Loucy (cell line): ENCODE measurements around the gene PTCH2.

ENCODE experiments used
- H2AFZ ChIP-seq: fragments of 200-600 bp; sonication (generic); 2 replicates; pipeline ENCODE4 v1.6.0; 2016; ENCODE audit warnings: antibody characterized with exemption, mild to moderate bottlenecking, low read length, moderate library complexity
- H3F3A ChIP-seq: fragments of 200-600 bp; 2 replicates; pipeline ENCODE4 v1.6.0; 2016; ENCODE audit warnings: antibody characterized with exemption, low read depth, mild to moderate bottlenecking
- H3K27me3 ChIP-seq: fragments of 200-600 bp; sonication (generic); 2 replicates; pipeline ENCODE4 v1.6.1; 2014; ENCODE audit warnings: low read length, mild to moderate bottlenecking; ENCODE audit not compliant: insufficient read depth, poor library complexity, severe bottlenecking
- H3K36me3 ChIP-seq: fragments of 200-600 bp; sonication (generic); 2 replicates; pipeline ENCODE4 v1.6.1; 2016; ENCODE audit warnings: low read length; ENCODE audit not compliant: insufficient read depth
- H3K4me1 ChIP-seq: fragments of 200-600 bp; sonication (generic); 2 replicates; pipeline ENCODE4 v1.5.1; 2014; ENCODE audit warnings: low read length, mild to moderate bottlenecking; ENCODE audit not compliant: insufficient read depth, poor library complexity, severe bottlenecking
- H3K4me2 ChIP-seq: fragments of 200-600 bp; sonication (generic); 2 replicates; pipeline ENCODE4 v1.6.0; 2014; ENCODE audit warnings: antibody characterized with exemption, low read length, low read depth, mild to moderate bottlenecking; ENCODE audit not compliant: poor library complexity, severe bottlenecking
- H3K4me3 ChIP-seq: fragments of 200-600 bp; sonication (generic); 2 replicates; pipeline ENCODE4 v1.5.1; 2014; ENCODE audit warnings: low read length, mild to moderate bottlenecking, mixed read lengths; ENCODE audit not compliant: poor library complexity, severe bottlenecking
- H3K79me2 ChIP-seq: fragments of 200-600 bp; sonication (generic); 2 replicates; pipeline ENCODE4 v1.6.1; 2014; ENCODE audit warnings: low read length; ENCODE audit not compliant: insufficient read depth
- H3K9ac ChIP-seq: fragments of 200-600 bp; sonication (generic); 2 replicates; pipeline ENCODE4 v1.6.0; 2014; ENCODE audit warnings: mild to moderate bottlenecking, low read depth, low read length, moderate library complexity; ENCODE audit not compliant: poor library complexity, severe bottlenecking
- H3K9me2 ChIP-seq: fragments of 200-600 bp; sonication (generic); replicated peaks from 2 replicates; pipeline ENCODE4 v1.6.1; 2016; ENCODE audit warnings: low read depth, low read length, mixed read lengths
- H3K9me3 ChIP-seq: fragments of 200-600 bp; sonication (generic); 2 replicates; pipeline ENCODE4 v1.6.1; 2014; ENCODE audit warnings: mild to moderate bottlenecking, antibody characterized with exemption, low read length, low read depth; ENCODE audit not compliant: insufficient read depth
- H4K20me1 ChIP-seq: fragments of 200-600 bp; sonication (generic); 2 replicates; pipeline ENCODE4 v1.6.0; 2014; ENCODE audit warnings: antibody characterized with exemption, low read length, mild to moderate bottlenecking; ENCODE audit not compliant: insufficient read depth, poor library complexity, severe bottlenecking
- CTCF ChIP-seq: fragments of 200-600 bp; sonication (generic); conservative IDR thresholded peaks from 2 replicates; pipeline ENCODE4 v1.5.1; 2014; ENCODE audit warnings: mild to moderate bottlenecking, antibody characterized with exemption, low read length
- EZH2phosphoT487 ChIP-seq: fragments of 200-600 bp; IDR thresholded peaks from 2 replicates; pipeline ENCODE4 v1.6.1; 2018; ENCODE audit warnings: antibody characterized with exemption, mild to moderate bottlenecking, moderate library complexity, borderline replicate concordance

The PTCH2 gene

GRCh38 chr1:44860891-44861425 lies 17.9 kb upstream of the PTCH2 start:
- H3K9ac ChIP-seq, result no peak overlapping the region
- no peaks in the 10 kb centered on the region for H3K9me2 ChIP-seq
- H3K79me2 ChIP-seq, result no peaks in the 10 kb centered on the region
- H3K36me3 ChIP-seq, result no peaks in the 10 kb centered on the region
- H4K20me1 ChIP-seq, result no peaks in the 10 kb centered on the region
- no peaks in the 10 kb centered on the region for H3K9me3 ChIP-seq
- H3K4me3 ChIP-seq, result no peak overlapping the region
- H3F3A ChIP-seq, result no peaks in the 10 kb centered on the region
- H3K27me3 ChIP-seq, result no peaks in the 10 kb centered on the region
- H3K4me1 ChIP-seq, result no peaks in the 10 kb centered on the region
- H2AFZ ChIP-seq, result no peak overlapping the region
- H3K4me2 ChIP-seq, result no peak overlapping the region
- TF ChIP-seq EZH2phosphoT487 (no peak), CTCF (no peak)

- Histone ChIP-seq H3K9me3 (no peaks in the 10 kb centered on the region), H3K4me3 (no peak overlapping the region), H3K36me3 (no peaks in the 10 kb centered on the region), H3K4me1 (no peaks in the 10 kb centered on the region), H3K9ac (no peak overlapping the region), H3K9me2 (no peaks in the 10 kb centered on the region), H3F3A (no peaks in the 10 kb centered on the region), H2AFZ (no peak overlapping the region), H3K4me2 (no peak overlapping the region), H4K20me1 (no peaks in the 10 kb centered on the region), H3K79me2 (no peaks in the 10 kb centered on the region), H3K27me3 (no peaks in the 10 kb centered on the region)
- TF ChIP-seq EZH2phosphoT487 (no peak), CTCF (no peak)
Measured at GRCh38 chr1:44860331-44860730, 17.3 kb upstream of the PTCH2 start.

GRCh38 chr1:44857446-44857845 lies 14.4 kb upstream of the PTCH2 start:
- no peaks in the 10 kb centered on the region for H3K9me3 ChIP-seq
- H3K27me3 ChIP-seq, result no peaks in the 10 kb centered on the region
- TF ChIP-seq CTCF (no peak), EZH2phosphoT487 (no peak)
- no peak overlapping the region for H3K9ac ChIP-seq
- H3K36me3 ChIP-seq, result no peaks in the 10 kb centered on the region
- H3K4me3 ChIP-seq, result no peak overlapping the region
- no peaks in the 10 kb centered on the region for H3K4me1 ChIP-seq
- H2AFZ ChIP-seq, result no peak overlapping the region
- no peaks in the 10 kb centered on the region for H3K9me2 ChIP-seq
- no peak overlapping the region for H3K4me2 ChIP-seq
- no peaks in the 10 kb centered on the region for H3F3A ChIP-seq
- H3K79me2 ChIP-seq, result no peaks in the 10 kb centered on the region
- H4K20me1 ChIP-seq, result no peaks in the 10 kb centered on the region
